GM12878 (cell line): ENCODE results near the gene MAPK8IP3. TPM values are rescaled to one million over a fixed set of nuclear protein-coding genes. Genes with fewer than 3 reads are reported as not detected.

ENCODE experiments used
- CEBPB ChIP-seq, 2 experiments: fragments of 150-350 bp in 1 of 2; IDR thresholded peaks; 2 replicates each; pipeline ENCODE4 v1.6.1; 2012 to 2014; ENCODE audit warnings: low read depth in 2 of 2, low read length in 2 of 2, borderline replicate concordance in 1 of 2, inconsistent platforms in 1 of 2
- CHD2 ChIP-seq: IDR thresholded peaks from 2 replicates; pipeline ENCODE4 v1.6.1; 2011; ENCODE audit warnings: low read depth, low read length, improper control_type of control experiment, borderline replicate concordance
- GABPA ChIP-seq: IDR thresholded peaks from 2 replicates; pipeline ENCODE4 v1.6.1; 2014; ENCODE audit warnings: antibody characterized with exemption, low read depth, mild to moderate bottlenecking, inconsistent platforms
- HDAC2 ChIP-seq: fragments of 200-600 bp; sonication (generic); IDR thresholded peaks from 2 replicates; pipeline ENCODE4 v1.6.1; 2017
- IRF4 ChIP-seq: IDR thresholded peaks from 2 replicates; pipeline ENCODE4 v1.6.1; 2011; ENCODE audit warnings: low read depth, low read length
- KAT2A ChIP-seq: conservative IDR thresholded peaks from 2 replicates; pipeline ENCODE4 v1.6.1; 2011; ENCODE audit warnings: low read depth, low read length; ENCODE audit not compliant: control insufficient read depth
- MEF2B ChIP-seq: fragments of 450-650 bp; IDR thresholded peaks from 2 replicates; pipeline ENCODE4 v1.6.1; 2018; ENCODE audit warnings: mild to moderate bottlenecking, moderate library complexity; ENCODE audit not compliant: partially characterized antibody, poor library complexity, severe bottlenecking
- POU2F2 ChIP-seq: IDR thresholded peaks from 3 replicates; pipeline ENCODE4 v1.6.1; 2011; ENCODE audit warnings: low read depth, mild to moderate bottlenecking, low read length, borderline replicate concordance
- SIN3A ChIP-seq: IDR thresholded peaks from 2 replicates; pipeline ENCODE4 v1.6.1; 2012; ENCODE audit warnings: low read depth, low read length, improper control_type of control experiment
- SIX5 ChIP-seq: IDR thresholded peaks from 2 replicates; pipeline ENCODE4 v1.6.1; 2011; ENCODE audit warnings: mild to moderate bottlenecking, low read depth, low read length, moderate library complexity; ENCODE audit not compliant: severe bottlenecking
- polyA plus RNA-seq, 11 experiments: library from polyadenylated mRNA; depleted of rRNA in 4 of 11; unstranded in 6 of 11; stranded (reverse) in 5 of 11; fragments of >200 nt; fragmentation: Nextera tagmentation in 4 of 11; fragmentation: Illumina TruSeq in 1 of 11; extraction: Ambion mirVana in 4 of 11; extraction: Trizol in 1 of 11; gene quantifications; 1 replicate in 1 of 11; 2 replicates in 10 of 11; pipeline versions ENCODE4 v1.2.1 to v1.2.3, GENCODE V29; 2011 to 2016; ENCODE audit warnings: inconsistent platforms in 2 of 11, missing spikeins in 2 of 11, low read depth in 1 of 11
- total RNA-seq, 4 experiments: library from RNA; depleted of rRNA in 3 of 4; stranded (reverse); fragments of >200 nt in 3 of 4; fragmentation: Illumina TruSeq in 1 of 4; extraction: Trizol in 1 of 4; gene quantifications; 2 replicates each; pipeline versions ENCODE4 v1.2.1 to v1.2.3, GENCODE V29; 2013 to 2021
- TF ChIP-seq, protein P1 (sequence below): IDR thresholded peaks from 2 replicates; pipeline ENCODE4 v1.6.1; 2011; ENCODE audit warnings: borderline replicate concordance, low read depth, mild to moderate bottlenecking, moderate library complexity, low read length; ENCODE audit not compliant: insufficient read depth, poor library complexity, severe bottlenecking
- TF ChIP-seq, protein P2 (sequence below): fragments of 450-650 bp; IDR thresholded peaks from 2 replicates; pipeline ENCODE4 v1.6.1; 2014; ENCODE audit warnings: mild to moderate bottlenecking
- TF ChIP-seq, protein P3 (sequence below): fragments of 450-650 bp; IDR thresholded peaks from 2 replicates; pipeline ENCODE4 v1.6.1; 2016; ENCODE audit warnings: mild to moderate bottlenecking
- TF ChIP-seq, protein P4 (sequence below): fragments of 450-650 bp; IDR thresholded peaks from 2 replicates; pipeline ENCODE4 v1.6.1; 2016; ENCODE audit warnings: mild to moderate bottlenecking, moderate library complexity, borderline replicate concordance
- TF ChIP-seq, protein P5 (sequence below): IDR thresholded peaks from 2 replicates; pipeline ENCODE4 v1.6.1; 2012; ENCODE audit warnings: low read depth, low read length, improper control_type of control experiment
- TF ChIP-seq, protein P6 (sequence below), 3 experiments: IDR thresholded peaks in 2 of 3; conservative IDR thresholded peaks in 1 of 3; 2 replicates each; pipeline ENCODE4 v1.5.1; 2011; ENCODE audit warnings: low read depth in 3 of 3, low read length in 3 of 3, mild to moderate bottlenecking in 3 of 3, control low read depth in 2 of 3, moderate library complexity in 2 of 3, inconsistent platforms in 1 of 3, mixed read lengths in 1 of 3; ENCODE audit not compliant: control insufficient read depth in 2 of 3, insufficient read depth in 1 of 3; ENCODE audit errors: extremely low read depth in 1 of 3
- TF ChIP-seq, protein P7 (sequence below): IDR thresholded peaks from 2 replicates; pipeline ENCODE4 v1.6.1; 2011; ENCODE audit warnings: low read depth, low read length, improper control_type of control experiment, borderline replicate concordance

MAPK8IP3 gene
- total and polyA plus RNA-seq, 10 of the 15 experiments (the other 5 are each of a cell fraction or from before 2014, with no cell fraction given), result 0.06 to 67.9 (median 18.2) TPM

DNA sequence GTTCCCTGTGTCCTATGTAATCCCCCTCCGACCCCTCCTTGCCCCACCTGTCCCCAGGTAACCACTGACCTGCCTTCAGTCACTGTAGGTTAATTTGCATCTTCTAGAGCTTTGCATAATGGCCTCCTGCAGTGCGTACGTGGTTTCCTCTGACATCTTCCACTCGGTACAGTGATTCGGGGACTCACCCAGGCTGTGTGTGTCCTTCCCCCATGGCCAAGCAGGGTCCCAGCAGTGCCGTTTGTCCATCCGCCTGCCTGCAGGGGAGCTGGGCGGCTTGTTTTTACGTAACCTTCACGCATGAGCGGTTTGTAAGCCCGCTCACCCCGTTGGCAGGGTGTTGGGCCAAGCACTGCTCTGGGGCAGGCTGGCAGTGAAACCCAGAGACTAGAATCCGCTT is 7.9 kb downstream of the MAPK8IP3 start (continued):
- TF ChIP-seq, protein P1, sequence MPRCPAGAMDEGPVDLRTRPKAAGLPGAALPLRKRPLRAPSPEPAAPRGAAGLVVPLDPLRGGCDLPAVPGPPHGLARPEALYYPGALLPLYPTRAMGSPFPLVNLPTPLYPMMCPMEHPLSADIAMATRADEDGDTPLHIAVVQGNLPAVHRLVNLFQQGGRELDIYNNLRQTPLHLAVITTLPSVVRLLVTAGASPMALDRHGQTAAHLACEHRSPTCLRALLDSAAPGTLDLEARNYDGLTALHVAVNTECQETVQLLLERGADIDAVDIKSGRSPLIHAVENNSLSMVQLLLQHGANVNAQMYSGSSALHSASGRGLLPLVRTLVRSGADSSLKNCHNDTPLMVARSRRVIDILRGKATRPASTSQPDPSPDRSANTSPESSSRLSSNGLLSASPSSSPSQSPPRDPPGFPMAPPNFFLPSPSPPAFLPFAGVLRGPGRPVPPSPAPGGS, result no peak
- TF ChIP-seq, protein P2, sequence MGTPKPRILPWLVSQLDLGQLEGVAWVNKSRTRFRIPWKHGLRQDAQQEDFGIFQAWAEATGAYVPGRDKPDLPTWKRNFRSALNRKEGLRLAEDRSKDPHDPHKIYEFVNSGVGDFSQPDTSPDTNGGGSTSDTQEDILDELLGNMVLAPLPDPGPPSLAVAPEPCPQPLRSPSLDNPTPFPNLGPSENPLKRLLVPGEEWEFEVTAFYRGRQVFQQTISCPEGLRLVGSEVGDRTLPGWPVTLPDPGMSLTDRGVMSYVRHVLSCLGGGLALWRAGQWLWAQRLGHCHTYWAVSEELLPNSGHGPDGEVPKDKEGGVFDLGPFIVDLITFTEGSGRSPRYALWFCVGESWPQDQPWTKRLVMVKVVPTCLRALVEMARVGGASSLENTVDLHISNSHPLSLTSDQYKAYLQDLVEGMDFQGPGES, result no peak
- TF ChIP-seq, protein P3, sequence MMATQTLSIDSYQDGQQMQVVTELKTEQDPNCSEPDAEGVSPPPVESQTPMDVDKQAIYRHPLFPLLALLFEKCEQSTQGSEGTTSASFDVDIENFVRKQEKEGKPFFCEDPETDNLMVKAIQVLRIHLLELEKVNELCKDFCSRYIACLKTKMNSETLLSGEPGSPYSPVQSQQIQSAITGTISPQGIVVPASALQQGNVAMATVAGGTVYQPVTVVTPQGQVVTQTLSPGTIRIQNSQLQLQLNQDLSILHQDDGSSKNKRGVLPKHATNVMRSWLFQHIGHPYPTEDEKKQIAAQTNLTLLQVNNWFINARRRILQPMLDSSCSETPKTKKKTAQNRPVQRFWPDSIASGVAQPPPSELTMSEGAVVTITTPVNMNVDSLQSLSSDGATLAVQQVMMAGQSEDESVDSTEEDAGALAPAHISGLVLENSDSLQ, result no peak; the same call in 1 of the 2 replicates
- TF ChIP-seq IRF4 (0 out of 2 replicates have a peak, but pooled peaks have one; percentile 14), MEF2B (peak; percentile 9), SIN3A (no peak), GABPA (no peak), CEBPB (IDR thresholded peaks at IDR 0.05; ENCODE audit: borderline replicate concordance in 1 of 2, low read depth in 2 of 2, low read length in 2 of 2) (no peak), SIX5 (no peak), POU2F2 (peak; percentile 96; the same call in 2 of the 3 replicates), KAT2A (no peak), CHD2 (no peak), HDAC2 (no peak)
- TF ChIP-seq, protein P4, sequence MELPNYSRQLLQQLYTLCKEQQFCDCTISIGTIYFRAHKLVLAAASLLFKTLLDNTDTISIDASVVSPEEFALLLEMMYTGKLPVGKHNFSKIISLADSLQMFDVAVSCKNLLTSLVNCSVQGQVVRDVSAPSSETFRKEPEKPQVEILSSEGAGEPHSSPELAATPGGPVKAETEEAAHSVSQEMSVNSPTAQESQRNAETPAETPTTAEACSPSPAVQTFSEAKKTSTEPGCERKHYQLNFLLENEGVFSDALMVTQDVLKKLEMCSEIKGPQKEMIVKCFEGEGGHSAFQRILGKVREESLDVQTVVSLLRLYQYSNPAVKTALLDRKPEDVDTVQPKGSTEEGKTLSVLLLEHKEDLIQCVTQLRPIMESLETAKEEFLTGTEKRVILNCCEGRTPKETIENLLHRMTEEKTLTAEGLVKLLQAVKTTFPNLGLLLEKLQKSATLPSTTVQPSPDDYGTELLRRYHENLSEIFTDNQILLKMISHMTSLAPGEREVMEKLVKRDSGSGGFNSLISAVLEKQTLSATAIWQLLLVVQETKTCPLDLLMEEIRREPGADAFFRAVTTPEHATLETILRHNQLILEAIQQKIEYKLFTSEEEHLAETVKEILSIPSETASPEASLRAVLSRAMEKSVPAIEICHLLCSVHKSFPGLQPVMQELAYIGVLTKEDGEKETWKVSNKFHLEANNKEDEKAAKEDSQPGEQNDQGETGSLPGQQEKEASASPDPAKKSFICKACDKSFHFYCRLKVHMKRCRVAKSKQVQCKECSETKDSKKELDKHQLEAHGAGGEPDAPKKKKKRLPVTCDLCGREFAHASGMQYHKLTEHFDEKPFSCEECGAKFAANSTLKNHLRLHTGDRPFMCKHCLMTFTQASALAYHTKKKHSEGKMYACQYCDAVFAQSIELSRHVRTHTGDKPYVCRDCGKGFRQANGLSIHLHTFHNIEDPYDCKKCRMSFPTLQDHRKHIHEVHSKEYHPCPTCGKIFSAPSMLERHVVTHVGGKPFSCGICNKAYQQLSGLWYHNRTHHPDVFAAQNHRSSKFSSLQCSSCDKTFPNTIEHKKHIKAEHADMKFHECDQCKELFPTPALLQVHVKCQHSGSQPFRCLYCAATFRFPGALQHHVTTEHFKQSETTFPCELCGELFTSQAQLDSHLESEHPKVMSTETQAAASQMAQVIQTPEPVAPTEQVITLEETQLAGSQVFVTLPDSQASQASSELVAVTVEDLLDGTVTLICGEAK, result no peak
- TF ChIP-seq, protein P5, sequence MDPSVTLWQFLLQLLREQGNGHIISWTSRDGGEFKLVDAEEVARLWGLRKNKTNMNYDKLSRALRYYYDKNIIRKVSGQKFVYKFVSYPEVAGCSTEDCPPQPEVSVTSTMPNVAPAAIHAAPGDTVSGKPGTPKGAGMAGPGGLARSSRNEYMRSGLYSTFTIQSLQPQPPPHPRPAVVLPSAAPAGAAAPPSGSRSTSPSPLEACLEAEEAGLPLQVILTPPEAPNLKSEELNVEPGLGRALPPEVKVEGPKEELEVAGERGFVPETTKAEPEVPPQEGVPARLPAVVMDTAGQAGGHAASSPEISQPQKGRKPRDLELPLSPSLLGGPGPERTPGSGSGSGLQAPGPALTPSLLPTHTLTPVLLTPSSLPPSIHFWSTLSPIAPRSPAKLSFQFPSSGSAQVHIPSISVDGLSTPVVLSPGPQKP, result no peak
- TF ChIP-seq, protein P6, sequence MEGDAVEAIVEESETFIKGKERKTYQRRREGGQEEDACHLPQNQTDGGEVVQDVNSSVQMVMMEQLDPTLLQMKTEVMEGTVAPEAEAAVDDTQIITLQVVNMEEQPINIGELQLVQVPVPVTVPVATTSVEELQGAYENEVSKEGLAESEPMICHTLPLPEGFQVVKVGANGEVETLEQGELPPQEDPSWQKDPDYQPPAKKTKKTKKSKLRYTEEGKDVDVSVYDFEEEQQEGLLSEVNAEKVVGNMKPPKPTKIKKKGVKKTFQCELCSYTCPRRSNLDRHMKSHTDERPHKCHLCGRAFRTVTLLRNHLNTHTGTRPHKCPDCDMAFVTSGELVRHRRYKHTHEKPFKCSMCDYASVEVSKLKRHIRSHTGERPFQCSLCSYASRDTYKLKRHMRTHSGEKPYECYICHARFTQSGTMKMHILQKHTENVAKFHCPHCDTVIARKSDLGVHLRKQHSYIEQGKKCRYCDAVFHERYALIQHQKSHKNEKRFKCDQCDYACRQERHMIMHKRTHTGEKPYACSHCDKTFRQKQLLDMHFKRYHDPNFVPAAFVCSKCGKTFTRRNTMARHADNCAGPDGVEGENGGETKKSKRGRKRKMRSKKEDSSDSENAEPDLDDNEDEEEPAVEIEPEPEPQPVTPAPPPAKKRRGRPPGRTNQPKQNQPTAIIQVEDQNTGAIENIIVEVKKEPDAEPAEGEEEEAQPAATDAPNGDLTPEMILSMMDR (IDR thresholded peaks at IDR 0.05 in 2 of 3, conservative IDR thresholded peaks at IDR 0.05 in 1 of 3; ENCODE audit: control insufficient read depth in 2 of 3, extremely low read depth in 1 of 3, insufficient read depth in 1 of 3, low read depth in 3 of 3, low read length in 3 of 3), result no peak
- TF ChIP-seq, protein P7, sequence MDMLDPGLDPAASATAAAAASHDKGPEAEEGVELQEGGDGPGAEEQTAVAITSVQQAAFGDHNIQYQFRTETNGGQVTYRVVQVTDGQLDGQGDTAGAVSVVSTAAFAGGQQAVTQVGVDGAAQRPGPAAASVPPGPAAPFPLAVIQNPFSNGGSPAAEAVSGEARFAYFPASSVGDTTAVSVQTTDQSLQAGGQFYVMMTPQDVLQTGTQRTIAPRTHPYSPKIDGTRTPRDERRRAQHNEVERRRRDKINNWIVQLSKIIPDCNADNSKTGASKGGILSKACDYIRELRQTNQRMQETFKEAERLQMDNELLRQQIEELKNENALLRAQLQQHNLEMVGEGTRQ, result no peak
- TF ChIP-seq, all 136 proteins: peak for 17
